GM15510 (cell line): ENCODE measurements around the gene KRTAP5-10.

Experiments
- POLR2A ChIP-seq: IDR thresholded peaks from 3 replicates; pipeline ENCODE4 v1.6.1; 2011; ENCODE audit warnings: borderline replicate concordance; ENCODE audit not compliant: insufficient read length; ENCODE audit errors: extremely low read depth

Gene KRTAP5-10

DNA sequence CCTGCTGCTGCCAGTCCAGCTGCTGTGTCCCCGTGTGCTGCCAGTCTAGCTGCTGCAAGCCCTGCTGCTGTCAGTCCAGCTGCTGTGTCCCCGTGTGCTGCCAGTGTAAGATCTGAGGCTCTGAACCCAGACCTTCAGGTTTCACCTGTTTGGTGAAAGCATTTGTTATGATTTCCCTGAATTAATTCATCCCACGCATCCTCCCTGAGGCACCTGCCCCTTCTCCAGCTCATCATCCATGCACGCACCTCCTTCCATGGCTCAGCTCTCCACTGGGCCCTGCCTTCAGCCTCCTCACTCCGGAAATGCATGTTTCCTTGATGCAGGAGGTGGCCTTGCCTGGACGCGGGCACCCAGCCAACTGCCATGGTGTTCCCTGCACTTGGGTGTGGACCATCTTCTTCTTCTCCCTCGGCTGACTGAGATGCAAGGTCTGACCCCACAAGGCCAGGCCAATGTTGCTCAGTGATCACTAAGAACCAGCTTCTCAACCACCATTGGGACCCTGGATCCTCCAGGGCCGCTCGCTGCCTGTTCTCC, 788 bp downstream of the KRTAP5-10 start:
- no peak for TF ChIP-seq POLR2A

DNA sequence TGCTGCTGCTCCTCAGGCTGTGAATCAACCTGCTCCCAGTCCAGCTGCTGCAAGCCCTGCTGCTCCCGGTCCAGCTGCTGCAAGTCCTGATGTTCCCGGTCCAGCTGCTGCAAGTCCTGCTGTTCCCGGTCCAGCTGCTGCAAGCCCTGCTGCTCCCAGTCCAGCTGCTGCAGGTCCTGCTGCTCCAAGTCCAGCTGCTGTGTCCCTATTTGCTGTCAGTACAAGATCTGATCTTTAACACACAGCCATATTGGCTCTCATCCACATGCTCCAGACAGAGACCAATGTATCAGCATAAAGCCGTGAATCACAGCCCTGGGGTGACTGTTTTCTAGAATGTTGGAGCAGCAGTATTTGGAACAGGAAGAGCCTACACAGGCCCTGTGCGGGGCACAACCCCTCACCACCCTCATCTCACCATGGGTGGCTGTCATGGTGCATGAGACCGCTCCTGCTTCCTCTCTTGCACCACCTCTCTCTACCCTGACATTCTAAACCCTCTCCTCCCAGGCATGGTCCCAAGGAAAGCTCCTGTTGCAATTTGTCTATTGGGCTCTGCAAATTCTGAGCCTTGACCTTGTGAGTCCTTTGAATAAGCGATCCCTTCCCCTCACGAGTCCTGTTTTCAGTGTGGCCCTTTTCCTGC, 3.5 kb downstream of the KRTAP5-10 start:
- no peak for TF ChIP-seq POLR2A

DNA sequence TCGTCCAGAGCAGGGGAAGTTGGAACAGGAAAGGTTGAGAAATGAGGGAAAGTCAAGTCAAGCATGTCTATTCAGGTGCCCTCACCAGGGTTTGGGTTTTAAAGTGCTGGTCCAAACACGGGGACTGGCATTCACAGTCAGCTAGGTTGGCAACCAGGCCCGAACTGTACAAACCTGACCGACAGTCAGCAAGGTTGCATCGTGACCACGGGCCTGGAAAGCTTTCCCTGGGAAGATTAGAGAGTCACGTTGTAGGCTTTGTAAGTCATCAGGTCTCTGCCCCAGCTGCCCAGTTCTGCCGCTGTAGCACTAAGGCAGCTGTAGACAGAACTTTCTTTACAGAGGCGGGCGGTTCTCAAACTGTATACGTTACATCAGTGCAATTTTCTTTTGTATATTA, 7.4 kb downstream of the KRTAP5-10 start:
- no peak for TF ChIP-seq POLR2A

DNA sequence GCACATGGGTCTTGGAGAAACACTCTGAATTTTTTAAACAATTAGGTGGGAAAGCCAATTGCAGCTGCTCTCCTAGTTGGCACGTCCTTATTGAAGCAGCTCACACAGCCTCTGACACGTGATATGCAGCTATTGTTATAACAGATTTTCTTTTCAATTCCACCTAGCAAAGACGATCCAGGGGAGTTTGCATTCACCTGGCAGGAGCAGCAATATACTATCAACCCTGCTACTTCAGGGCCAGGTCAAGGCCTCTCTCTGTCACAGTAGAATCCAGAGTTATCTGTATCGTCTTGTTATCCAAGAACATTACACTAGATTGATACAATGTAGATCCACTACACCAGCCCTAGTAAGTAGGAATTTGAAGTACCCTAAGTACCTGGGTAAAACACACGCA, 9.1 kb downstream of the KRTAP5-10 start:
- TF ChIP-seq POLR2A = no peak

DNA sequence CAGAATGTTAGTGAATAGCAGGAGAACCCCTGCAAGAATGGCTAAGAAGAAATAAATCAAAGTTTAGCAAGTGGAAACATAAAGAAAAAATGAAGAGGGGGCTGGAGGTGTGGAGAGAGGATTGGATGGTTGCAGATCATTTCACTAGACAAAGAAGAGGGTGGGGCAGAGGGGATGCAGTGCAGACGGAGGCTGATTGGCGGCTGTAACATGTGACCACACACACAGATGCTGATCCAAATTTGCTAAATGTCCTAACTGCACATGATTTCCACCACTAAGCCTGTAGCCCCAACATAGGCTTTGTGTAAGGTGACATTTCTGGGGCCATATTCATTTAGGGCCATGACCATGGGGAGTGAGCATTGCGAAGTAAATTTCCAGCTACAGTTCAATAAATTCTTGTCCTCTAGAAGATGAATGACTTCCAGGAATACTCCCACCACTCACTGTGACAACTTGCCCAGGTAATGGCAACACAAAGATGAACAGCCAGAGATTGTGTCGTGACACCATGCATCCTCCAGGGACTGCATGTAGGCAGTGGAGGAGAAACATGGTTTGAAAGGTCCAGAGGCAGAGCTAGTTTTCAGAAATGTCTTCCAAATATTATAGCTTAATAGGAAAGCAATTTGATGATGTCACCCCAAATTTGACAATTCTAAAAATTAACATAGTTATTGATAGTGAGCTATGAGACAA, 10.5 kb downstream of the KRTAP5-10 start:
- TF ChIP-seq POLR2A = no peak

DNA sequence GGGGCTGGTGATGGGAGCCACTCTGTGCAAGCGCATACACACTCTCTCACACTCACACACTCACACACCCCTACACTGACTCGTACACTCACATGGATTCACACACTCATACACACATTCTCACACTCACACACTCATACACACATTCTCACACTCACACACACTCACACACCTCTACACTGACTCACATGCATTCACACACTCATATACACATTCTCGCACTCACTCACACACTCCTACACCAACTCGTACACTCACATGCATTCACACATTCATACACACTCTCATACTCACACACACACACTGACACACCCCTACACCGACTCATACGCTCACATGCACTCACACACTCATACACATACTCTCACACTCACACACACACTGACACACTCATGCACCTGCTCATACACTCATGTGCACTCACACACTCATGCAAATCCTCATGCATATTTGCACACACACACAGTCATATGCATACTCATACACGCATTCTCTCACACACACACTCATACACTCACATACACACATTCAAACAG, 12.2 kb downstream of the KRTAP5-10 start:
- no peak for TF ChIP-seq POLR2A

DNA sequence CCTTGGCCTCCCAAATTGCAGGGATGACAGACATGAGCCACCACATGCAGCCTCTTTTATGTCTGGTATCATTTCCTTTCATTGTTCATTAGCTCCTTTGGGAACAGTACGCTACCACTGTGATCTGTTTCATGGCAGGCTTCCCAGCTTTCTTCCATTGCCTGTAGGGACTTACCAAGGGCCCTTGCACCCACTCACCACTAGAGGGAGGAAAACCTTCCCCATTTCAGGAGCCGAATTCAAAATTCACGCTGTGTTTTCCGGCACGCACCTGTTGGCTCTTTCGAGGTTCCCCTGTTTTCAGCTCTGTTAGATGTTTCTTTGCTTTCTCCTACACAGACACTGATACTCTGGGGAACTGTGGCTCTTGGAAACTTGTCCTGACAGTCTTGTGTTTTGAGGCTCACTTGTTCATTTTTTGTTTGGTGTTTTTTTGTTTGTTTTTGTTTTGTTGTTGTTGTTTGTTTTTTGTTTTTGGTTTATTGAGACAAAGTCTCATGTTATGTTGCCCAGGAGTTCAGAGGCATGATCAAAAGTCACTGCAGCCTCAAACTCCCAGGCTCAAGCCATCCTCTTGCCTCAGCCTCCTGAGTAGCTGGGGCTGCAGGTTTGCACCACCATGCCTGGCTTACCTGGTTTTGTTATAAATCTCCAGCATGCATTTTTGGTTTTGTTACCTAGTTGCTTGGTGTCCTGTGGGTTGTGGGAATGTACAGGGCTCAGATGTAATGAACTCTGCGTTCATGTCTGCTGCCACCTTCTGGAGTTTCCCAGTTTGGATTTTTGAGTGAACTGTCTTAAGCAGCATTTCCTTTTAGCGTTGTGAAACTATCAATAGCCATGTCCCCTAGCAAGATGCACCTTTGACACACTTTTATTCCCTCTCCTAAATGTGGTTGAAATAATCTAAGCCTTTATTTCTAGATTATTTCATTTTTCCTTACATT, 15.0 kb downstream of the KRTAP5-10 start:
- TF ChIP-seq POLR2A = no peak

DNA sequence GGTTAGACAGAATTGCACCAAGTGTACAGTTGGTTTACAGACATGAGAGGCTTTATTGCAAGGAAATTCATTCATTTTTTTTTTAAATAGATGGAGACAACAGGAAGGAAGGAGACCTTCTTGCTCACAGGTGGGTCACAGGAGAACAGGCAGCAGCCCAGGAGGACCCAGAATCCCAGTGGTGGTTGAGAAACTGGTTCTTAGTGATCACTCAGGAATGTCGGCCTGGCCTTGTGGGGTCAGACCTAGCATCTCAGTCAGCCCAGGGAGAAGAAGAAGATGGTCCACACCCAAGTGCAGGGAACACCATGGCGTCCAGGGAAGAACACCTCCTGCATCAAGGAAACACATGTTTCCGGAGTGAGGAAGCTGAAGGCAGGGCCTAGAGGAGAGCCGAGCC, 16.5 kb downstream of the KRTAP5-10 start:
- no peak for TF ChIP-seq POLR2A

DNA sequence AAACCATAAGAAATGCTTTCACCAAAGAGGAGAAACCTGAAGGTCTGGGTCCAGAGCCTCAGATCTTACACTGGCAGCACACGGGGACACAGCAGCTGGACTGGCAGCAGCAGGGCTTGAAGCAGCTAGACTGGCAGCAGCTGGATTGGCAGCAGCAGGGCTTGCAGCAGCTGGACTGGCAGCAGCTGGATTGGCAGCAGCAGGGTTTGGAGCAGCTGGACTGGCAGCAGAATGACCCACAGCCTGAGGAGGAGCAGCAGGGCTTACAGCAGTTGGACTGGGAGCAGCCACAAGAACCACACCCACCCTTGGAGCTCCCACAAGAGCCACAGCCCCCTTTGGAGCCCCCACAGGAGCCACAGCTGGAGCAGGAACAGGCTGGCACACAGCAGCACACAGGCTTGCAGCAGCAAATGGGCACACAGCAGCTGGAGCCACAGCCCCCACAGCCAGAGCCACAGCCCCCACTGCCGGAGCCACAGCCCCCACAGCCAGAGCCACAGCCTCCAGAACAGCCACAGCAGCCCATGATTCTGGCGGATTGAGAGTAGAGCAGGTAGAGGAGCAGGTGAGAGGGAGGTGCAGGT, 17.0 kb downstream of the KRTAP5-10 start, which contains the start of gene KRTAP5-11:
Gene KRTAP5-11, minus strand, starts transcription at position 567 of the 587 bp plus-strand sequence. Its CDS starts 38 bp downstream, at position 529.
- TF ChIP-seq POLR2A = no peak
